Neutrophil (primary cell): ENCODE results near the gene ETFA.
A peak's percentile ranks its signal among the peaks of the same experiment; 100 is the strongest.

Source experiments
- H3K27ac ChIP-seq: fragments of 200-600 bp; sonication (generic); 2 replicates; pipeline ENCODE4 v1.5.1; 2016; ENCODE audit warnings: mild to moderate bottlenecking, moderate library complexity
- H3K27me3 ChIP-seq: fragments of 200-600 bp; sonication (generic); 2 replicates; pipeline ENCODE4 v1.6.0; 2016; ENCODE audit warnings: mild to moderate bottlenecking
- H3K36me3 ChIP-seq: fragments of 200-600 bp; sonication (generic); 2 replicates; pipeline ENCODE4 v1.5.1; 2017
- H3K4me1 ChIP-seq, 2 experiments: fragments of 200-600 bp in 1 of 2; sonication (generic) in 1 of 2; 1 replicate in 1 of 2; 2 replicates in 1 of 2; pipeline versions ENCODE4 v1.5.1 to v1.6.1; 2013 to 2016; ENCODE audit warnings: low read depth in 1 of 2, low read length in 1 of 2, mild to moderate bottlenecking in 1 of 2, moderate library complexity in 1 of 2; ENCODE audit not compliant: control insufficient read depth in 1 of 2, insufficient read depth in 1 of 2
- H3K4me3 ChIP-seq, 2 experiments: fragments of 200-600 bp in 1 of 2; sonication (generic) in 1 of 2; 1 replicate in 1 of 2; 2 replicates in 1 of 2; pipeline ENCODE4 v1.5.1; 2013 to 2016; ENCODE audit warnings: low read depth in 1 of 2, low read length in 1 of 2, mild to moderate bottlenecking in 1 of 2, moderate library complexity in 1 of 2
- H3K9me3 ChIP-seq: fragments of 200-600 bp; sonication (generic); 2 replicates; pipeline ENCODE4 v1.5.1; 2016
- TF ChIP-seq, protein P1 (sequence below): fragments of 200-600 bp; sonication (generic); IDR thresholded peaks from 2 replicates; pipeline ENCODE4 v1.5.1; 2016; ENCODE audit warnings: antibody characterized with exemption

The ETFA gene

DNA sequence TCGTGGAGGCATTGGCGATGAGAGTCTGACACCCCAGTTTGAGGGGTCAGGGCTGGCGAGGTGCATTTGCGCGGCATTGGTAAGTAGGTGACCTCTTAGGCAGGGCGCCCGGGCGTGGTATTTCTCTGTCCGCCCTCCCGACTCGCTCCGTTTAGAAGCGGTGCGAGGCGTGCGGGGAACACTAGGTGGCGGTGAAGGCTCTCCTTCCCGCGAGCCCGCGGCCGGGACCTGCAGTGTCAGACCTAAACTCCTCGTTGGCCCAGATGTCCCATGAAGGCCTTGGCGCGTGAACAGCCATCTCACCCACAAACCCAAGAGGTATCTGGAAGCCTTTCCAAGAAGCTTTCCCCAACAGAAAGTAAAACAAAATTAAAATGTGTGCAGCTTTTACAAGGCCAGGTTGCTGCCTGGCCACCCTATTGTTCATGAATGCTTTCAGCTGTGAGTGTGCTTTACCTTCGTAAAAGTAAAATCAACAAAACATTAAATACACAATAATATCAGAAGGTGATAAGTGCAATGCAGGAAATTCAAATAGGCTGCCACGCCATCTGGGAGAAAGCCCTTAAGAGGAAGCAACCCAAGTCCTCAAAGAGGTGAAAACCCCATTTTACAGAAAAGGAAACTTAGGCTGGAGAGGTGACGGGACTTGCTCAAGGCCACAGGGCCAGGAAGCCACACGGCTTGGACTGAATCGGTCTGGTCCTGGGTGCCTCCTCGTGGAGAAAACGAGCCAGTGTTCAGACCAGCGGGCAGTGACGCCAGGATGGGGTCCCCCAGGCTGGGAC, 120.3 kb downstream of the ETFA start:
- Histone ChIP-seq H3K4me3 (no peak overlapping the region), H3K4me1 (peaks cover 12 to 13% of the 10 kb centered on the region in 2 experiments), H3K27me3 (peaks cover 64% of the 10 kb centered on the region), H3K9me3 (no peaks in the 10 kb centered on the region), H3K27ac (no peak overlapping the region), H3K36me3 (no peaks in the 10 kb centered on the region)
- TF ChIP-seq, protein P1, sequence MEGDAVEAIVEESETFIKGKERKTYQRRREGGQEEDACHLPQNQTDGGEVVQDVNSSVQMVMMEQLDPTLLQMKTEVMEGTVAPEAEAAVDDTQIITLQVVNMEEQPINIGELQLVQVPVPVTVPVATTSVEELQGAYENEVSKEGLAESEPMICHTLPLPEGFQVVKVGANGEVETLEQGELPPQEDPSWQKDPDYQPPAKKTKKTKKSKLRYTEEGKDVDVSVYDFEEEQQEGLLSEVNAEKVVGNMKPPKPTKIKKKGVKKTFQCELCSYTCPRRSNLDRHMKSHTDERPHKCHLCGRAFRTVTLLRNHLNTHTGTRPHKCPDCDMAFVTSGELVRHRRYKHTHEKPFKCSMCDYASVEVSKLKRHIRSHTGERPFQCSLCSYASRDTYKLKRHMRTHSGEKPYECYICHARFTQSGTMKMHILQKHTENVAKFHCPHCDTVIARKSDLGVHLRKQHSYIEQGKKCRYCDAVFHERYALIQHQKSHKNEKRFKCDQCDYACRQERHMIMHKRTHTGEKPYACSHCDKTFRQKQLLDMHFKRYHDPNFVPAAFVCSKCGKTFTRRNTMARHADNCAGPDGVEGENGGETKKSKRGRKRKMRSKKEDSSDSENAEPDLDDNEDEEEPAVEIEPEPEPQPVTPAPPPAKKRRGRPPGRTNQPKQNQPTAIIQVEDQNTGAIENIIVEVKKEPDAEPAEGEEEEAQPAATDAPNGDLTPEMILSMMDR, result peak; percentile 63

DNA sequence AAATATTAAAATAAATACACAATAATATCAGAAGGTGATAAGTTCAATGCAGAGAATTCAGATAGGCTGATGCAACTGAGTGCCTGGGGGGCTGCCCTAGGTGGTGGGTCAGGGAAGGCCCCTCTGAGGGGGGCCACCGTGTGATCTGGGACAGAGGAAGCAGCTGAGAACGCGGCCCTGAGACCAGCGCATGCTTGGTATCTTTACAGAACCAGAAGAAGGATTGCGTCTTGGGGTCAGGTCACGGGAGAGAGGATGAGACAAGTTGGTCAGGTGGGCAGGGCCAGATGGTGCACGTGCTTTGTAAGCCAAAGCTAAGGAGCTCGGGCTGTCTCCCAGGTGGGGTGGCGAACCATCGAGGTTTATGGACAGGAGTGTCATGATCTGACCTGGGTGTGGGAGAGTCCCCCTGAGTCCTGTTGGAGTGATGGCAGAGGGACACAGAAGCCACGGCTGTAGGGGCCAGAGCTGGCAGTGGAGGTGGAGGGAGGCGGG, 121.2 kb downstream of the ETFA start:
- TF ChIP-seq, protein P1, result no peak
- no peaks in the 10 kb centered on the region for H3K36me3 ChIP-seq
- no peak overlapping the region for H3K27ac ChIP-seq
- H3K27me3 ChIP-seq, result peaks cover 64% of the 10 kb centered on the region
- H3K9me3 ChIP-seq, result no peaks in the 10 kb centered on the region
- H3K4me1 ChIP-seq, result peaks cover 12 to 13% of the 10 kb centered on the region in 2 experiments
- H3K4me3 ChIP-seq, result no peak overlapping the region

DNA sequence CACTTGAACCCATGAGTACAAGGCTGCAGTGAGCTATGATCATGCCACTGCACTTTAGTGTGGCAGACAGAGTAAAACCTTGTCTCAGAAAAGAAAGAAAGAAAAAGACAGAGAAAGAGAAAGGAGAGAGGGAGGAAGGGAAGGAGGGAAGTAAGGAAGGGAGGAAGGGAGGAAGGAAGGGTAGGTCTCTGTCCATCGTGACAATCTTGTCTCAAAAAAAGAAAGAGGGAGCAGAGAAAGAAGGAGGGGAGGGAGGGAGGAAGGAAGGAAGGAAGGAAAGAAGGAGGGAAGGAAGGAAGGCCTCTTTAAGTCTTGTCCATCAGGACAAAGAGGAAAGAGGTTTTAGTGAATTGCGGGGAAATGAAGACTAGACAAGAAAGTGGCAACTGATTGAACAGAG, 122.2 kb downstream of the ETFA start:
- Histone ChIP-seq H3K9me3 (no peaks in the 10 kb centered on the region), H3K36me3 (no peaks in the 10 kb centered on the region), H3K4me1 (peaks cover 12 to 13% of the 10 kb centered on the region in 2 experiments), H3K27me3 (peaks cover 64% of the 10 kb centered on the region), H3K27ac (no peak overlapping the region), H3K4me3 (no peak overlapping the region)
- TF ChIP-seq, protein P1, result no peak

DNA sequence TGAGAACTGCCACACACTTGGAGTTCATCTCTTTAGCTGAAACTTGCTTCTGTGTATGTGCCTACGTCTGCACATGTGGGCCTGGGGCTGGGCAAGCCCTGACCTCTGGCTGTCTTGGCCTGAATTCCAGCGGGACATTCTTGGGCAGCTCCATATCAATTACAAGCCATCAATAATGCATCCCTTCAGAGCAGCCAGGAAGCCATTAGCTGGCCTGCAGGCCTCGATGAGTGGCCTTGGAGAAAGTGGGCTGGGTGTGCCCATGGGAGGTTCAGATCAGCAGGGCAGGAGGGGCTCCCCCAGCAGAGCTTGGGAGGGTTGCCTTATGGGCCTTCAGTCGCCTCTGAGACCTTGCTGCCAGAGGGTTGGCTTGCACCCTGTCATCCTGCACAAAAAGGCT, 124.1 kb downstream of the ETFA start:
- no peaks in the 10 kb centered on the region for H3K36me3 ChIP-seq
- no peak overlapping the region for H3K27ac ChIP-seq
- no peaks in the 10 kb centered on the region for H3K9me3 ChIP-seq
- H3K27me3 ChIP-seq, result peaks cover 45% of the 10 kb centered on the region
- peaks cover 12 to 13% of the 10 kb centered on the region in 2 experiments for H3K4me1 ChIP-seq
- TF ChIP-seq, protein P1, result no peak
- H3K4me3 ChIP-seq, result no peak overlapping the region

DNA sequence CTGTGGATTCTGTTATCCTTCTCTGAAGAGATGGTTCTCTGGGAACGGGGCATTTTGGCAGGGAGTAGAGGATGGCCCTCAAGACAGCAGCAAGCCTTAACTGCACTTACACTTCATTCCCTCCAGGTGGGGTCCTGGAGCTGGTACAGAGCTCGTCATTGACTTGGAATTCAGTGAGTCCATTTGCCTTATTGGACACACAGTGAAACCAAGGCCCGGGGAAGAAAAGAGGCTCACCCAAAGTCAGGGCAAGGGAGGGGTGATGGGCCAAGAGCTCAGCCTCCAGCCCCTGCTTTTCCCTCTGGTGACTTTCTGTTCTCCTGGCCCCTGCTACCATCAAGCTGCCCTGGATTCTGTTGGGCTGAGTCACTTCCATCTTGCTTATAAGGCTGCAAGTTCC, 125.6 kb downstream of the ETFA start:
- Histone ChIP-seq H3K4me3 (no peak overlapping the region), H3K9me3 (no peaks in the 10 kb centered on the region), H3K27me3 (peaks cover 30% of the 10 kb centered on the region), H3K27ac (no peak overlapping the region), H3K36me3 (no peaks in the 10 kb centered on the region), H3K4me1 (peaks cover 3 to 4% of the 10 kb centered on the region in 2 experiments)
- TF ChIP-seq, protein P1, result no peak
